Nephron progenitor cell (in vitro differentiated cells): ENCODE measurements around the gene PIK3R6.

ENCODE experiments used
- DNase-seq: peaks from one replicate; pipeline ENCODE4 v3.0.0; 2021
- H3K27ac Mint-ChIP-seq: 2 replicates; pipeline ENCODE4 v1.8.0; 2021; ENCODE audit warnings: mild to moderate bottlenecking, moderate library complexity, mixed read lengths
- H3K27me3 Mint-ChIP-seq: 2 replicates; pipeline ENCODE4 v1.8.0; 2021; ENCODE audit warnings: mild to moderate bottlenecking, low read depth, mixed read lengths; ENCODE audit not compliant: poor library complexity
- H3K36me3 Mint-ChIP-seq: 2 replicates; pipeline ENCODE4 v1.8.0; 2021; ENCODE audit warnings: low read depth, mixed read lengths
- H3K4me1 Mint-ChIP-seq: 2 replicates; pipeline ENCODE4 v1.8.0; 2021; ENCODE audit warnings: mixed read lengths
- H3K4me3 Mint-ChIP-seq: 2 replicates; pipeline ENCODE4 v1.8.0; 2021; ENCODE audit warnings: mild to moderate bottlenecking, moderate library complexity, mixed read lengths
- H3K9me3 Mint-ChIP-seq: 2 replicates; pipeline ENCODE4 v1.8.0; 2021; ENCODE audit warnings: mild to moderate bottlenecking, moderate library complexity, mixed read lengths
- TF ChIP-seq, protein P1 (sequence below): fragments of 200-600 bp; sonication (generic); IDR thresholded peaks from 2 replicates; pipeline ENCODE4 v1.5.0; 2021; ENCODE audit warnings: antibody characterized with exemption

The PIK3R6 gene

GRCh38 chr17:8757189-8757588, 110.3 kb downstream of the PIK3R6 start:
- no peaks in the 10 kb centered on the region for H3K36me3 Mint-ChIP-seq
- peaks cover 8% of the 10 kb centered on the region for H3K27me3 Mint-ChIP-seq
- peaks cover 12% of the 10 kb centered on the region for H3K4me1 Mint-ChIP-seq
- H3K9me3 Mint-ChIP-seq, result peaks cover 8% of the 10 kb centered on the region
- DNase-seq, result no peak
- no peak overlapping the region for H3K27ac Mint-ChIP-seq
- no peak overlapping the region for H3K4me3 Mint-ChIP-seq
- TF ChIP-seq, protein P1, sequence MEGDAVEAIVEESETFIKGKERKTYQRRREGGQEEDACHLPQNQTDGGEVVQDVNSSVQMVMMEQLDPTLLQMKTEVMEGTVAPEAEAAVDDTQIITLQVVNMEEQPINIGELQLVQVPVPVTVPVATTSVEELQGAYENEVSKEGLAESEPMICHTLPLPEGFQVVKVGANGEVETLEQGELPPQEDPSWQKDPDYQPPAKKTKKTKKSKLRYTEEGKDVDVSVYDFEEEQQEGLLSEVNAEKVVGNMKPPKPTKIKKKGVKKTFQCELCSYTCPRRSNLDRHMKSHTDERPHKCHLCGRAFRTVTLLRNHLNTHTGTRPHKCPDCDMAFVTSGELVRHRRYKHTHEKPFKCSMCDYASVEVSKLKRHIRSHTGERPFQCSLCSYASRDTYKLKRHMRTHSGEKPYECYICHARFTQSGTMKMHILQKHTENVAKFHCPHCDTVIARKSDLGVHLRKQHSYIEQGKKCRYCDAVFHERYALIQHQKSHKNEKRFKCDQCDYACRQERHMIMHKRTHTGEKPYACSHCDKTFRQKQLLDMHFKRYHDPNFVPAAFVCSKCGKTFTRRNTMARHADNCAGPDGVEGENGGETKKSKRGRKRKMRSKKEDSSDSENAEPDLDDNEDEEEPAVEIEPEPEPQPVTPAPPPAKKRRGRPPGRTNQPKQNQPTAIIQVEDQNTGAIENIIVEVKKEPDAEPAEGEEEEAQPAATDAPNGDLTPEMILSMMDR, result no peak

GRCh38 chr17:8755590-8756255, 111.8 kb downstream of the PIK3R6 start:
- H3K27ac Mint-ChIP-seq, result peak overlapping the region; percentile 0
- peaks cover 5% of the 10 kb centered on the region for H3K27me3 Mint-ChIP-seq
- peaks cover 3% of the 10 kb centered on the region for H3K9me3 Mint-ChIP-seq
- peaks cover 12% of the 10 kb centered on the region for H3K4me1 Mint-ChIP-seq
- no peak for DNase-seq
- TF ChIP-seq, protein P1, result no peak
- no peaks in the 10 kb centered on the region for H3K36me3 Mint-ChIP-seq
- no peak overlapping the region for H3K4me3 Mint-ChIP-seq

- Mint-ChIP-seq H3K9me3 (peaks cover 3% of the 10 kb centered on the region), H3K27me3 (peaks cover 3% of the 10 kb centered on the region), H3K4me1 (peaks cover 13% of the 10 kb centered on the region), H3K36me3 (no peaks in the 10 kb centered on the region), H3K4me3 (no peak overlapping the region), H3K27ac (no peak overlapping the region)
- TF ChIP-seq, protein P1, result no peak
- no peak for DNase-seq
Observed at GRCh38 chr17:8754890-8755289, 112.6 kb downstream of the PIK3R6 start.

GRCh38 chr17:8753976-8754440, 113.5 kb downstream of the PIK3R6 start:
- TF ChIP-seq, protein P1, result peak; percentile 18
- H3K27ac Mint-ChIP-seq, result no peak overlapping the region
- no peak for DNase-seq

GRCh38 chr17:8753136-8753975, 114.1 kb downstream of the PIK3R6 start:
- peaks cover 3% of the 10 kb centered on the region for H3K9me3 Mint-ChIP-seq
- H3K4me3 Mint-ChIP-seq, result no peak overlapping the region
- peaks cover 19% of the 10 kb centered on the region for H3K4me1 Mint-ChIP-seq
- TF ChIP-seq, protein P1, result no peak
- H3K27ac Mint-ChIP-seq, result no peak overlapping the region
- H3K36me3 Mint-ChIP-seq, result no peaks in the 10 kb centered on the region
- no peak for DNase-seq
- H3K27me3 Mint-ChIP-seq, result peaks cover 3% of the 10 kb centered on the region

More at GRCh38 chr17:8753976-8754440, 113.5 kb downstream of the PIK3R6 start:
- Mint-ChIP-seq H3K36me3 (no peaks in the 10 kb centered on the region), H3K9me3 (peaks cover 3% of the 10 kb centered on the region), H3K4me1 (peaks cover 19% of the 10 kb centered on the region), H3K27me3 (peaks cover 3% of the 10 kb centered on the region), H3K4me3 (no peak overlapping the region)
